Femur (tissue), 1 donor: ENCODE results near the gene CNTNAP5.

ENCODE experiments used
- DNase-seq: peaks from one replicate; pipeline ENCODE4 v3.0.0-alpha.2; 2017

Gene CNTNAP5

GRCh38 chr2:124025171-124025580, at the start of gene CNTNAP5:
CNTNAP5 (plus strand) TSS chr2:124025287; CDS start chr2:124025651, 364 bp downstream.
- peak; percentile 74 for DNase-seq

- no peak for DNase-seq
Measured at GRCh38 chr2:123976054-123976648, 48.9 kb upstream of the CNTNAP5 start.

GRCh38 chr2:123993728-123994323, 31.3 kb upstream of the CNTNAP5 start:
- DNase-seq, result peak; percentile 27

GRCh38 chr2:123999681-124000080, 25.4 kb upstream of the CNTNAP5 start:
- peak; percentile 17 for DNase-seq

GRCh38 chr2:124001696-124002430, 23.2 kb upstream of the CNTNAP5 start:
- DNase-seq, result peak; percentile 63

- DNase-seq, result no peak
Measured at GRCh38 chr2:124018890-124019289, 6.2 kb upstream of the CNTNAP5 start.

- no peak for DNase-seq
Measured at GRCh38 chr2:124024561-124025170, 421 bp upstream of the CNTNAP5 start.

- DNase-seq, result no peak
Measured at GRCh38 chr2:124025891-124026434, 876 bp downstream of the CNTNAP5 start.

GRCh38 chr2:124026503-124026902, 1.4 kb downstream of the CNTNAP5 start:
- DNase-seq, result no peak

GRCh38 chr2:124027182-124027581, 2.1 kb downstream of the CNTNAP5 start:
- peak; percentile 16 for DNase-seq

GRCh38 chr2:124032799-124033198, 7.7 kb downstream of the CNTNAP5 start:
- DNase-seq, result no peak

- DNase-seq, result no peak
Measured at GRCh38 chr2:124034265-124034664, 9.2 kb downstream of the CNTNAP5 start.

GRCh38 chr2:124035001-124035400, 9.9 kb downstream of the CNTNAP5 start:
- DNase-seq, result no peak

- DNase-seq, result no peak
Measured at GRCh38 chr2:124039032-124039431, 13.9 kb downstream of the CNTNAP5 start.

GRCh38 chr2:124039762-124040291, 14.7 kb downstream of the CNTNAP5 start:
- DNase-seq, result no peak

- DNase-seq, result no peak
Measured at GRCh38 chr2:124045894-124046293, 20.8 kb downstream of the CNTNAP5 start.

- DNase-seq, result no peak
Measured at GRCh38 chr2:124046332-124046731, 21.2 kb downstream of the CNTNAP5 start.

- no peak for DNase-seq
Measured at GRCh38 chr2:124048102-124048501, 23.0 kb downstream of the CNTNAP5 start.

- DNase-seq, result no peak
Measured at GRCh38 chr2:124048664-124049063, 23.6 kb downstream of the CNTNAP5 start.

GRCh38 chr2:124049136-124049535, 24.0 kb downstream of the CNTNAP5 start:
- no peak for DNase-seq

GRCh38 chr2:124050833-124051497, 25.9 kb downstream of the CNTNAP5 start:
- no peak for DNase-seq

- DNase-seq, result no peak
Measured at GRCh38 chr2:124053796-124054195, 28.7 kb downstream of the CNTNAP5 start.

- no peak for DNase-seq
Measured at GRCh38 chr2:124063596-124063995, 38.5 kb downstream of the CNTNAP5 start.
